Measurements from ENCODE around the gene SLC12A7.

SLC12A7 gene

GRCh38 chr5:1045960-1046560 lies 65.8 kb downstream of the SLC12A7 start (continued):
- TF ChIP-seq REST (tag by site-specific recombination; IDR thresholded peaks at IDR 0.05), result no peak
- TF ChIP-seq PRDM2 (tag by site-specific recombination; IDR thresholded peaks at IDR 0.05; ENCODE audit: borderline replicate concordance), result no peak
- TF ChIP-seq HOXA7 (CRISPR knock-in tag; IDR thresholded peaks at IDR 0.05; ENCODE audit: borderline replicate concordance), result no peak
- no peak for TF ChIP-seq OSR2 (tag by site-specific recombination; IDR thresholded peaks at IDR 0.05)
- TF ChIP-seq SP7 (tag by site-specific recombination; IDR thresholded peaks at IDR 0.05), result no peak
- no peak for TF ChIP-seq ZXDB (tag by site-specific recombination; IDR thresholded peaks at IDR 0.05)
- no peak for TF ChIP-seq ZNF544 (tag by site-specific recombination; IDR thresholded peaks at IDR 0.05)
- TF ChIP-seq ZSCAN5A (tag by site-specific recombination; IDR thresholded peaks at IDR 0.05), result no peak
- TF ChIP-seq REPIN1 (tag by site-specific recombination; IDR thresholded peaks at IDR 0.05; ENCODE audit: low read depth), result no peak
- no peak for TF ChIP-seq ZBTB49 (tag by site-specific recombination; IDR thresholded peaks at IDR 0.05; ENCODE audit: low read depth)
- TF ChIP-seq ZNF133 (tag by site-specific recombination; IDR thresholded peaks at IDR 0.05), result no peak
- TF ChIP-seq KLF17 (tag by site-specific recombination; IDR thresholded peaks at IDR 0.05), result no peak
- no peak for TF ChIP-seq ZEB2 (tag by site-specific recombination; IDR thresholded peaks at IDR 0.05)
- 0 out of 2 replicates have a peak, but pooled peaks have one; percentile 10 for TF ChIP-seq ZNF837 (tag by site-specific recombination; IDR thresholded peaks at IDR 0.05)
- TF ChIP-seq ZNF18 (tag by site-specific recombination; IDR thresholded peaks at IDR 0.05), result peak; percentile 66; the same call in 1 of the 2 replicates
- no peak for TF ChIP-seq ZBTB1 (tag by site-specific recombination; IDR thresholded peaks at IDR 0.05)
- no peak for TF ChIP-seq ZNF174 (tag by site-specific recombination; IDR thresholded peaks at IDR 0.05)
- no peak for TF ChIP-seq ZNF670 (tag by site-specific recombination; IDR thresholded peaks at IDR 0.05; ENCODE audit: low read depth)
- TF ChIP-seq ZFP41 (tag by site-specific recombination; IDR thresholded peaks at IDR 0.05; ENCODE audit: borderline replicate concordance), result no peak
- TF ChIP-seq ZNF416 (tag by site-specific recombination; IDR thresholded peaks at IDR 0.05), result no peak
- TF ChIP-seq ZNF19 (tag by site-specific recombination; IDR thresholded peaks at IDR 0.05; ENCODE audit: low read depth), result no peak
- TF ChIP-seq ZNF274 (IDR thresholded peaks at IDR 0.05; ENCODE audit: low read length), result no peak
- 0 out of 2 replicates have a peak, but pooled peaks have one; percentile 25 for TF ChIP-seq ZNF274 (tag by site-specific recombination; IDR thresholded peaks at IDR 0.05; ENCODE audit: borderline replicate concordance)
